HCT116 (cell line): ENCODE results near the gene ARHGAP5. TPM values are rescaled to one million over a fixed set of nuclear protein-coding genes. Genes with fewer than 3 reads are reported as not detected.
A peak's percentile ranks its signal among the peaks of the same experiment; 100 is the strongest.

Source experiments
- ATAC-seq: fragments of 200-7000 bp; cut with Tn5 transposase; 2 replicates; pipeline ENCODE4 v1.9.1; 2020; ENCODE audit warnings: mild to moderate bottlenecking, moderate library complexity
- BruUV-seq: library from RNA; stranded (reverse); fragments of 400-500 nt; replicated peaks from 2 replicates; lab custom pipeline; 2021; lab: Mats Ljungman, UMichigan
- CTCF ChIA-PET: fragments of 300-600 bp; sonication (Branson Sonifier 250); formaldehyde crosslinking; loops from one replicate; lab custom pipeline; 2021; ENCODE audit warnings: antibody characterized with exemption; lab: Charles Lee
- POLR2A ChIA-PET: fragments of 300-600, 350-600 bp; sonication (Branson Sonifier 250); formaldehyde crosslinking; loops from one replicate; lab custom pipeline; 2021; ENCODE audit warnings: antibody characterized with exemption; lab: Charles Lee
- RAD21 ChIA-PET, 2 experiments: fragments of 300-600 bp; sonication (Branson Sonifier 250); formaldehyde crosslinking; loops; one replicate each; lab custom pipeline; 2023; ENCODE audit warnings: low total read pairs in 2 of 2; ENCODE audit not compliant: uncharacterized antibody in 2 of 2, unreplicated experiment in 2 of 2, low non-redundant PET in 1 of 2; lab: Charles Lee
- DNase-seq: peaks from one replicate; pipeline ENCODE4 v3.0.0-alpha.2; 2010; ENCODE audit warnings: low read depth, low spot score
- H2AFZ ChIP-seq: fragments of 200-600 bp; shearing (Covaris generic), sonication (generic); 2 replicates; pipeline ENCODE4 v1.6.1; 2017; ENCODE audit warnings: low read depth, mixed run types, mixed read lengths, antibody characterized with exemption, low read length; ENCODE audit not compliant: poor library complexity, severe bottlenecking
- H3K27ac ChIP-seq: 2 replicates; pipeline ENCODE4 v1.5.1; 2012; ENCODE audit warnings: low read depth, low read length
- H3K27me3 ChIP-seq: fragments of 200-600 bp; sonication (generic); 2 replicates; pipeline ENCODE4 v1.6.1; 2016; ENCODE audit warnings: mixed run types, low read length, mixed read lengths; ENCODE audit not compliant: insufficient read depth
- H3K36me3 ChIP-seq, 2 experiments: fragments of 200-500 bp in 1 of 2; fragments of 200-600 bp in 1 of 2; sonication (Bioruptor generic) in 1 of 2; sonication (generic) in 1 of 2; 2 replicates each; pipeline versions ENCODE4 v1.5.1 to v1.6.1; 2014 to 2016; ENCODE audit warnings: low read length in 2 of 2, inconsistent platforms in 1 of 2, mixed read lengths in 1 of 2, mixed run types in 1 of 2; ENCODE audit not compliant: insufficient read depth in 2 of 2, control insufficient read depth in 1 of 2
- H3K4me1 ChIP-seq, 2 experiments: fragments of 200-600 bp in 1 of 2; sonication (generic) in 1 of 2; 2 replicates each; pipeline versions ENCODE4 v1.5.1 to v1.6.1; 2012 to 2017; ENCODE audit warnings: low read length in 2 of 2, inconsistent platforms in 1 of 2, mild to moderate bottlenecking in 1 of 2, mixed read lengths in 1 of 2, mixed run types in 1 of 2, moderate library complexity in 1 of 2; ENCODE audit not compliant: insufficient read depth in 2 of 2, control insufficient read depth in 1 of 2
- H3K4me2 ChIP-seq: fragments of 200-600 bp; sonication (generic); 2 replicates; pipeline ENCODE4 v1.6.1; 2017; ENCODE audit warnings: mixed run types, low read length, mixed read lengths
- H3K4me3 ChIP-seq, 2 experiments: fragments of 200-600 bp in 1 of 2; sonication (generic) in 1 of 2; replicated peaks in 1 of 2; 2 replicates each; pipeline ENCODE4 v1.5.1; 2011 to 2016; ENCODE audit warnings: low read length in 2 of 2, control low read depth in 1 of 2, low read depth in 1 of 2, mild to moderate bottlenecking in 1 of 2, mixed read lengths in 1 of 2, mixed run types in 1 of 2
- H3K79me2 ChIP-seq: fragments of 200-600 bp; sonication (generic); 2 replicates; pipeline ENCODE4 v1.6.1; 2017; ENCODE audit warnings: mild to moderate bottlenecking, mixed run types, low read length, moderate library complexity, mixed read lengths; ENCODE audit not compliant: insufficient read depth
- H3K9ac ChIP-seq: fragments of 200-600 bp; sonication (generic); 2 replicates; pipeline ENCODE4 v1.6.1; 2016; ENCODE audit warnings: low read length, mixed read lengths
- H3K9me2 ChIP-seq: fragments of 200-600 bp; sonication (generic), shearing (Covaris generic); 2 replicates; pipeline ENCODE4 v1.6.1; 2017; ENCODE audit warnings: mixed run types, mild to moderate bottlenecking, moderate library complexity; ENCODE audit not compliant: insufficient read depth
- H3K9me3 ChIP-seq, 2 experiments: fragments of 200-500 bp in 1 of 2; fragments of 200-600 bp in 1 of 2; sonication (Bioruptor generic) in 1 of 2; sonication (generic) in 1 of 2; 2 replicates each; pipeline ENCODE4 v1.6.1; 2014 to 2017; ENCODE audit warnings: low read length in 2 of 2, mixed read lengths in 2 of 2, inconsistent platforms in 1 of 2, low read depth in 1 of 2, mild to moderate bottlenecking in 1 of 2, mixed run types in 1 of 2, moderate library complexity in 1 of 2; ENCODE audit not compliant: control insufficient read depth in 1 of 2, insufficient read depth in 1 of 2
- H4K20me1 ChIP-seq: fragments of 200-600 bp; sonication (generic), shearing (Covaris generic); 2 replicates; pipeline ENCODE4 v1.6.1; 2017; ENCODE audit warnings: mixed run types, mild to moderate bottlenecking, moderate library complexity; ENCODE audit not compliant: insufficient read depth
- ATF3 ChIP-seq: IDR thresholded peaks from 2 replicates; pipeline ENCODE4 v1.6.1; 2012
- CBX3 ChIP-seq: IDR thresholded peaks from 2 replicates; pipeline ENCODE4 v1.6.1; 2012; ENCODE audit warnings: low read depth
- ELF1 ChIP-seq: IDR thresholded peaks from 2 replicates; pipeline ENCODE4 v1.6.1; 2012; ENCODE audit warnings: low read depth, borderline replicate concordance
- JUND ChIP-seq: IDR thresholded peaks from 2 replicates; pipeline ENCODE4 v1.6.1; 2012
- POLR2AphosphoS5 ChIP-seq: IDR thresholded peaks from 2 replicates; pipeline ENCODE4 v1.6.1; 2011; ENCODE audit warnings: mild to moderate bottlenecking, low read depth, low read length, moderate library complexity
- SP1 ChIP-seq: IDR thresholded peaks from 2 replicates; pipeline ENCODE4 v1.6.1; 2012; ENCODE audit warnings: low read depth
- YY1 ChIP-seq: IDR thresholded peaks from 2 replicates; pipeline ENCODE4 v1.6.1; 2011; ENCODE audit warnings: low read length, low read depth, moderate library complexity, mild to moderate bottlenecking; ENCODE audit not compliant: insufficient replicate concordance; ENCODE audit errors: extremely low read depth
- ZBTB33 ChIP-seq: IDR thresholded peaks from 2 replicates; pipeline ENCODE4 v1.6.1; 2011; ENCODE audit warnings: mild to moderate bottlenecking, low read length, moderate library complexity; ENCODE audit not compliant: insufficient replicate concordance; ENCODE audit errors: extremely low read depth
- ZFX ChIP-seq: fragments of 450-650 bp; IDR thresholded peaks from 2 replicates; pipeline ENCODE4 v1.6.1; 2017
- intact Hi-C: fragments of 100-400 bp; cut with micrococcal nuclease; formaldehyde crosslinking; loops from 2 replicates; pipeline ENCODE4 v1.10.0; 2022
- total RNA-seq: library from RNA; stranded (reverse); gene quantifications from one replicate; pipeline ENCODE4 v1.2.1, GENCODE V29; 2021; ENCODE audit not compliant: unreplicated experiment
- TF ChIP-seq, protein P1 (sequence below), 3 experiments: fragments of 200-600 bp in 1 of 3; sonication (generic) in 1 of 3; IDR thresholded peaks in 2 of 3; conservative IDR thresholded peaks in 1 of 3; 2 replicates each; pipeline ENCODE4 v1.5.1; 2012 to 2017; ENCODE audit warnings: low read depth in 2 of 3, low read length in 2 of 3, antibody characterized with exemption in 1 of 3, borderline replicate concordance in 1 of 3, control low read depth in 1 of 3, mild to moderate bottlenecking in 1 of 3, mixed read lengths in 1 of 3, mixed run types in 1 of 3, moderate library complexity in 1 of 3; ENCODE audit not compliant: insufficient read depth in 1 of 3

Gene ARHGAP5
- total RNA-seq, 1 experiment from 2014 or later: 66.7 TPM

DNA sequence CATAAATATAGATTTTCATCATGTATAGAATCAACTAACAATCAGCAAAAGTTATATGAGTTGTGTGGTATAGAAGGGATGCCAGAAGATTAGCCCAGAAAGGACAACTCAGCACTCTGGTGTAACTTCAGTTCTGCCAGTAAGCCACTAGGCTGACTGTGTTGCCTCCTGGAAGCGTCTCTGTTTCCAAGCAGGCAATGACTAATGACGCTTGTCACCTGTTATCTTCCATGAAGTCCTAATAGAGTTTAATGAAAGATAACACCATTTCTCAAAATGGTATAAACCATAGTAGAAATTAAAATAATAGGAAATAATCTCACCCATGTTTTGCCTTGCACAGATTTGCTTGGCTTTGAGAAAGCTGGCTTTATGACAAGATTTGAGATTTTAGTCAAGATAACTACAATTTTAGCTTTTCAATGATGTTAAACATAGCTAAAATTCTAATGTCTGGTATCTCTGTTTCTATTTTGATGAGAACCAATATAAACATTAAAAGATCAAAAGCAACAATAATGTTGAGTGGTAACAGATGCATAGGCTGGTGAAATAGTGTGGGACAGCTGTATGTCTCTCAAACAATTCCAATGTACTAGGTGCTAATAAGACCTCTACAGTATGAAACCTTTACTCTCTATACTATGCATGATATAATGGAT, 115.7 kb downstream of the ARHGAP5 start:
- H3K4me2 ChIP-seq: no peak overlapping the region
- no peak for DNase-seq
- no peaks in the 10 kb centered on the region for H3K36me3 ChIP-seq
- TF ChIP-seq POLR2AphosphoS5: no peak
- TF ChIP-seq, protein P1, sequence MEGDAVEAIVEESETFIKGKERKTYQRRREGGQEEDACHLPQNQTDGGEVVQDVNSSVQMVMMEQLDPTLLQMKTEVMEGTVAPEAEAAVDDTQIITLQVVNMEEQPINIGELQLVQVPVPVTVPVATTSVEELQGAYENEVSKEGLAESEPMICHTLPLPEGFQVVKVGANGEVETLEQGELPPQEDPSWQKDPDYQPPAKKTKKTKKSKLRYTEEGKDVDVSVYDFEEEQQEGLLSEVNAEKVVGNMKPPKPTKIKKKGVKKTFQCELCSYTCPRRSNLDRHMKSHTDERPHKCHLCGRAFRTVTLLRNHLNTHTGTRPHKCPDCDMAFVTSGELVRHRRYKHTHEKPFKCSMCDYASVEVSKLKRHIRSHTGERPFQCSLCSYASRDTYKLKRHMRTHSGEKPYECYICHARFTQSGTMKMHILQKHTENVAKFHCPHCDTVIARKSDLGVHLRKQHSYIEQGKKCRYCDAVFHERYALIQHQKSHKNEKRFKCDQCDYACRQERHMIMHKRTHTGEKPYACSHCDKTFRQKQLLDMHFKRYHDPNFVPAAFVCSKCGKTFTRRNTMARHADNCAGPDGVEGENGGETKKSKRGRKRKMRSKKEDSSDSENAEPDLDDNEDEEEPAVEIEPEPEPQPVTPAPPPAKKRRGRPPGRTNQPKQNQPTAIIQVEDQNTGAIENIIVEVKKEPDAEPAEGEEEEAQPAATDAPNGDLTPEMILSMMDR (IDR thresholded peaks at IDR 0.05 in 2 of 3, conservative IDR thresholded peaks at IDR 0.05 in 1 of 3; ENCODE audit: borderline replicate concordance in 1 of 3, insufficient read depth in 1 of 3, low read depth in 2 of 3, low read length in 2 of 3): 0 out of 6 replicates have a peak, but pooled peaks of 1 of the 3 experiments have one; percentile 7
- POLR2A ChIA-PET: no interaction called here
- no peaks in the 10 kb centered on the region for H3K9me3 ChIP-seq
- peak; percentile 63; the same call in 1 of the 2 replicates for ATAC-seq
- H3K27me3 ChIP-seq: no peaks in the 10 kb centered on the region
- RAD21 ChIA-PET: no interaction called here
- H3K4me1 ChIP-seq: no peaks in the 10 kb centered on the region
- no peak overlapping the region for H3K27ac ChIP-seq
- no peak overlapping the region for H3K4me3 ChIP-seq
- no TSS peak for BruUV-seq
- H4K20me1 ChIP-seq: no peaks in the 10 kb centered on the region
- H2AFZ ChIP-seq: no peak overlapping the region
- no peaks in the 10 kb centered on the region for H3K79me2 ChIP-seq
- intact Hi-C loops: no loop called here
- H3K9me2 ChIP-seq: no peaks in the 10 kb centered on the region
- CTCF ChIA-PET: no interaction called here
- H3K9ac ChIP-seq: no peak overlapping the region

DNA sequence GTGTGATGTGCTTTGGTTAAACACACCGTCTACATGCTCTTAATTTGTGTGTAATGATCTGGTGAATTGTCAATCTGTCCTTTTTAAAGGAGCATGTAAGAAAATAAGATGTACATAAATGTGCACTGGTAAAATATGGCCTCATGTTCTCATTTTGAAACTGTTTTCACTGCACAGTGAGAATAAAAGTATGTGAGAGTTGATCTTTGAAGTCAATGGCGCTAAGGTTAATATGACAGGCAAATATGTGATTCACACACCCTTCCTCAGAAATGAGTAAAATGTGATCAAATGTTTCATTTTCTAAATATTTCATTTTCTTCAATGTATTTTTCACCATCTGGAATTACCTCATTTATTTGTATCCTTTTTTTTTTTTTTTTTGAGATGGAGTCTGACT, 116.4 kb downstream of the ARHGAP5 start:
- no peaks in the 10 kb centered on the region for H3K9me2 ChIP-seq
- ATAC-seq: no peak
- H3K4me2 ChIP-seq: no peak overlapping the region
- POLR2A ChIA-PET: no interaction called here
- no peak for DNase-seq
- CTCF ChIA-PET: no interaction called here
- no peaks in the 10 kb centered on the region for H3K79me2 ChIP-seq
- no peaks in the 10 kb centered on the region for H4K20me1 ChIP-seq
- no peak overlapping the region for H3K9ac ChIP-seq
- H3K4me1 ChIP-seq: no peaks in the 10 kb centered on the region
- H3K36me3 ChIP-seq: no peaks in the 10 kb centered on the region
- RAD21 ChIA-PET: no interaction called here
- no peak for TF ChIP-seq SP1
- TF ChIP-seq ZBTB33: no peak
- no peak for TF ChIP-seq JUND
- TF ChIP-seq POLR2AphosphoS5: no peak
- TF ChIP-seq CBX3: no peak
- TF ChIP-seq YY1: no peak
- no peak for TF ChIP-seq ELF1
- no peak for TF ChIP-seq ATF3
- TF ChIP-seq ZFX: no peak
- TF ChIP-seq, protein P1 (IDR thresholded peaks at IDR 0.05 in 2 of 3, conservative IDR thresholded peaks at IDR 0.05 in 1 of 3; ENCODE audit: borderline replicate concordance in 1 of 3, insufficient read depth in 1 of 3, low read depth in 2 of 3, low read length in 2 of 3): no peak
- no TSS peak for BruUV-seq
- H3K4me3 ChIP-seq: no peak overlapping the region
- H3K27me3 ChIP-seq: no peaks in the 10 kb centered on the region
- intact Hi-C loops: no loop called here
- no peaks in the 10 kb centered on the region for H3K9me3 ChIP-seq
- no peak overlapping the region for H2AFZ ChIP-seq
- H3K27ac ChIP-seq: no peak overlapping the region
